ENCODE data around the gene SUSD6.

- TF ChIP-seq, protein P1, sequence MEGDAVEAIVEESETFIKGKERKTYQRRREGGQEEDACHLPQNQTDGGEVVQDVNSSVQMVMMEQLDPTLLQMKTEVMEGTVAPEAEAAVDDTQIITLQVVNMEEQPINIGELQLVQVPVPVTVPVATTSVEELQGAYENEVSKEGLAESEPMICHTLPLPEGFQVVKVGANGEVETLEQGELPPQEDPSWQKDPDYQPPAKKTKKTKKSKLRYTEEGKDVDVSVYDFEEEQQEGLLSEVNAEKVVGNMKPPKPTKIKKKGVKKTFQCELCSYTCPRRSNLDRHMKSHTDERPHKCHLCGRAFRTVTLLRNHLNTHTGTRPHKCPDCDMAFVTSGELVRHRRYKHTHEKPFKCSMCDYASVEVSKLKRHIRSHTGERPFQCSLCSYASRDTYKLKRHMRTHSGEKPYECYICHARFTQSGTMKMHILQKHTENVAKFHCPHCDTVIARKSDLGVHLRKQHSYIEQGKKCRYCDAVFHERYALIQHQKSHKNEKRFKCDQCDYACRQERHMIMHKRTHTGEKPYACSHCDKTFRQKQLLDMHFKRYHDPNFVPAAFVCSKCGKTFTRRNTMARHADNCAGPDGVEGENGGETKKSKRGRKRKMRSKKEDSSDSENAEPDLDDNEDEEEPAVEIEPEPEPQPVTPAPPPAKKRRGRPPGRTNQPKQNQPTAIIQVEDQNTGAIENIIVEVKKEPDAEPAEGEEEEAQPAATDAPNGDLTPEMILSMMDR (IDR thresholded peaks at IDR 0.05; ENCODE audit: low read depth, low read length) = no peak
- TF ChIP-seq EZH2phosphoT487 (IDR thresholded peaks at IDR 0.05; ENCODE audit: low read depth) = no peak
Observed at GRCh38 chr14:69664265-69664664, 52.9 kb downstream of the SUSD6 start.

Data from OCI-LY3 (cell line).